HG02642 (cell line): Measurements from ENCODE around the gene CIBAR2.

Source experiments
- ATAC-seq: cut with Tn5 transposase; IDR thresholded peaks from one replicate; pipeline ENCODE4 v1.9.1; 2021; ENCODE audit warnings: mild to moderate bottlenecking; ENCODE audit not compliant: unreplicated experiment, poor library complexity

The CIBAR2 gene

DNA sequence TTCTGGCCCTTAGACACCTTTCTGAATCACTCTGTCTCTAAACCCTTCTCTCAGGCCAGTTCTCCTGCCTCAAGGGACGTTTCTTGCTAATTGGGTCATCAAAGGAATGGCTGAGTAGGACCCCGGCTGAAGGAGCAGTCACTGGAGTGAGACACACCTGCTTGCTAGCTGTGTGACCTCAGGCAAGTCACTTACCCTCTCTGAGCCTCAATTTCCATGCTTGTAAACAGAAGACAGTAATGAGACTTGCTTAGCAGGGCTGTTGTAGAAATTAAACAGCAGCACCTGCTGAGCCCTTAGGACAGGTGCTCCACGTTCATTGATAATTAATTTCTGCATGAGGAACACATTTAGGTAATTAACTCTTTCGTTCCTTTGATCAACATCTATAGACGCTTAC is 6.8 kb downstream of the CIBAR2 start:
- no peak for ATAC-seq

DNA sequence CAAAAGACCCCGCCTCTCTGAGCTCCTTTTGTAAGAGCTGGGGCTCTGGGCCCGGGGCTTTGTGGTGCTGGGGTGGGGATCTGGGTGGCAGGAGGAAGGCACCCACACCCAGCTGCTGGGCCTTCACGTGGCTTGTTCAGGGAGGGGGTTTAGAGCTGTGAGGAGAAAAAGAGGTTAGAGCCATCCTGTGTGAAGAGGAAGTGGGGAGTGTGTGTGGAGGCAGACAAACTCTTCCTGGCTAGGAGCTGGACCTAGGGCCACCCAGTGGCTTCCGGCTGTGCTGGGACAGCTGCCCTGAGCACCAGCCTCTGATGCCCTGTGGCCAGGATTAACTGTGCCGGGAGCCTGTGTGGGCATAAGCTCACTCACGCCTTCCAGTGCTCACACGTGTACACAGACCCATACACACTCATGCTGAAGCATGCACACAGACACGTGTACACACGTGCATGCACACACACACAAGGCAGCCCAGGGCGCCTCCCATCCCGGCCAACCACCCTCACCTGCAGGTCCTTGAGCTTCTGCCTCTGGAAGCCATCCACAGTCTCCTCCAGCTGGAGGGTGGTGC is 7.4 kb downstream of the CIBAR2 start:
- ATAC-seq = no peak

GRCh38 chr16:85104147-85104546 is 8.1 kb downstream of the CIBAR2 start:
- ATAC-seq = no peak

DNA sequence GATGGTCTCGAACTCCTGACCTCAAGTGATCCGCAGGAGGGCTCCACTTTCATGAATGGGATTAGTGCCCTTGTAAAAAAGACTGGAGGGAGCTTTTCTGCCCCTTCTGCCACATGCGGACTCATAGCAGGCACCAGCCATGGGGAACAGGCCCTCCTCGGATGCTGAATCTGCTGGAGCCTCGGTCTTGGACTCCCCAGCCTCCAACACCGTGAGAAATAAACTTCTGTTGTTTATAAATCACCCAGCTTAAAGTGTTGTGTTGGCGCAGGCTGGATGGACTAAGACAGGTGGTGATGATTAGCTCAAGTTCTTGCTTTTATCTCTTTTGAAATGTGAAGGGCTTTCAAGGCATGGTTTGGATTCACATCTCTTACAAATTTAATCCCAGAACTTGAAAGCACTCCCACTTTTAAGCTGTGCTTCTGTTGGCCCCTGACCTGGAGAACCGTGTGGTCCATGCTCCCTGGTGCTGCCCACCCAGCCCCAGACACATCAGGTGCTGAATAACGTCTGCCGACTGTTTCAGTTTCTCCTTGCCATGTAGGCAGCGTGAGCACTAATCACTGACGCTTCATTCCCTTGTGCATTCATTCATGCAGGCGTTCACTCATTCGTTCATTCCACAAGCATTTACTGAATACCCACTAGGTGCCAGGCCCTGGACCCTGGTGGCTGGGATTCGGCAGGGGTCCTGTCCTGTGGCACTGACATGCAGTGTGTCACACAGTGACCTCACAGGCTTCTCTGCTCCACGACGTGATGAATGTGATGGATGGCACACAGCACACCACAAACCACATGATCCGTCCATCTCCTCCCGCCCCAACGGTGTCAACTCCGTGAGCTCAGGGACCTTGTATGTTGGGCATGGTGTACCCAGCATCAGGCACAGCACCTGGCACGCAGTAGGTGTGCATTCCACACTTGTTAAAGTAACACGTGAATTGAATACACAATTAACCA is 8.9 kb downstream of the CIBAR2 start:
- no peak for ATAC-seq

DNA sequence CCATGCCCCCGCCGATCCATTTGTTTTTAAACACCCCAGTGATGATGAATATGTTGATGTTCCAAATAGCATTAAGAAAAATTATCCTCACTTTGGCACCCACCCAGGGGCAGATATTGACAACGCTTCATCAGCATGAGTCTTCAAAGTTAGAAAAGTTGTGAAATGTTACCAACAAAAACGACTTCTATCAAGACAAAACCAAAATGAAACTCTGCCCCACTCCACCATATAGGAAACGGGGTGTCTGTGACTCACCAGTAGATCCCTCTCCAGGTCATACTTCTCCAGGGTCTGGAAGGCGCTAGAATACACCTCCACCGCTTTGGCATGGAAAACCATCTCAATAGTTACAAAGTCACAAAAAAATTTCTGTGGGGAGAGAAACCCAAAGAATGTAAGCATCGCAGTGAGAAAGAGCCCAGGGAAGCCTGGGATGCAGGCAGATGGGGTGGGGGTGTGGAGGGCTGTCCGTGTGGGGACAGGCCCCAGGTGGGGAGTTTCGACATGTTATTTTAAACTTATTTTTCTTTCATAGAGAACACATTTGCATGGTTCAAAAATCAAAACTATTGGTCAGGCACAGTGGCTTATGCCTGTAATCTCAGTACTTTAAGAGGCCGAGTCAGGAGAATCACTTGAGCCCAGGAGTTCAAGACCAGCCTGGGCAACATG is 10.2 kb downstream of the CIBAR2 start:
- no peak for ATAC-seq

GRCh38 chr16:85100265-85100664 is 12.0 kb downstream of the CIBAR2 start:
- ATAC-seq = no peak

GRCh38 chr16:85098565-85098964 is 13.7 kb downstream of the CIBAR2 start:
- no peak for ATAC-seq

GRCh38 chr16:85096921-85097320 is 15.4 kb downstream of the CIBAR2 start:
- no peak for ATAC-seq

- ATAC-seq = no peak
Observed at GRCh38 chr16:85094812-85095211, 17.5 kb downstream of the CIBAR2 start.

DNA sequence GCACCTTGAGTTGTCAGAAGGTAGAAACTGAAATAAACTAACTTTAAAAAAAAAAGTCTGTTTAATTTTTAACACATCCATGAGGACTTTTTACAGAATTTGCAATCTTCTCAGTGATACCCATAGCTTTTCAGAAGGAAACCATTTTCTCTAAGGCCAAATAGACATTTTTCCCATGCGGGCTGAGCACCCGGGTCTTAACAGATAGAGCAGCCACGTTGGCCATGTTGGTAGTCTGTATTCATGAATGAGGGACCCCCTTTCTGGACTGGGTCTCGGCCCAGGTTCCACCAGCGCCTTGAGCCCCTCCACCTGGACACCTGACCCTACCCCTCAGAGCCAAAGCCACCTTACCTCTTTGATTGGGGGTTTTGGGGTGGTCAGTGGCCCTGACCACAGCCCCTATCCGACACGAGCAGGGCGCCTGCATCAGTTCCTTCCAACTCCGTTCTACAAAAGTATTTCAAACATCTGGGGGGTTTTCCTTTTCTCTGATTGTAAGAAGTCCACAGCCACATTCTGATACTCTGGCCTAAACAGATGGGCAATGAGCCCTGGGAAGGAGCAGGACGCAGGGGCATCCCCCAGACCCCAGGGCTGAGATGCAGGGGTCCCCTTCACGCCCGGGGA is 18.0 kb downstream of the CIBAR2 start:
- no peak for ATAC-seq

DNA sequence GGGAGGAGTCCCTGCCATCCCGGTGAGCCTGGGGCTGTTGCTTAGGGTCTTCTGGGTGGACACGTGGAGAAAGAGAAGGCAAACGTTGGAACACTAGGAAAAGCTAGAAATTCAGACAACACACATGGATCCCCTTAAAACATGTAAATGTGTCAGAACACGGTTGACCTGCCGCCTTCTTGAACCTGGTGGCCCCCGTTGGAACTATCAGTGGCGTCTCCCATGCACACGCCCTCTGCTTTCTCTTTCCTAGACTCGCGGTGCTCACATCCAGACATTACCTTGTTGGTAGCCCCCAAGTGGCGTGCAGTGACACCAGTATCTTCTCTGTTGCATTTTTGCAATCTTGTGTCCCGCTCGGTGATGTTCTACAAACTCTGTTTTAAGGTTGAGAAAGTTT is 18.6 kb downstream of the CIBAR2 start:
- no peak for ATAC-seq

DNA sequence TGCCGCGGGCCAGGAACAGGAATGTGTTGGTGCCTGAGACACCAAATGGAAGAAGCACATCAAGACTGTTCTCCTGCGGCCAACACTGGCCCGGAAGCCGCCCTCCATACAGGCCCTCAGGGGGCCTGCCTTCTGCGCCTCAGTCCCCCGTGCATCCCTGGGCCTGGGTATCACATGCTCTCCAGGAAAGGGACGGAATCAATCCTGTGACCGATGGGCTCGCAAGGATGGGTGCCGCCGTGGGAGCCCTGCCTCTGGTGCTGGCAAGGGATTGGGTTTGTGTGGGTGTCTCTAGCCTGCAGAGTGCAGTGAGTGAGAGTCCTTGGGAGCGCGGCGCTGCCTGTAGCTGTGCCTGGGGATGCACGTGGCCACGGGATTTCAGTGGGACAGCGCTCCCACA is 19.4 kb downstream of the CIBAR2 start:
- no peak for ATAC-seq

- no peak for ATAC-seq
Observed at GRCh38 chr16:85092309-85092708, 20.0 kb downstream of the CIBAR2 start.

DNA sequence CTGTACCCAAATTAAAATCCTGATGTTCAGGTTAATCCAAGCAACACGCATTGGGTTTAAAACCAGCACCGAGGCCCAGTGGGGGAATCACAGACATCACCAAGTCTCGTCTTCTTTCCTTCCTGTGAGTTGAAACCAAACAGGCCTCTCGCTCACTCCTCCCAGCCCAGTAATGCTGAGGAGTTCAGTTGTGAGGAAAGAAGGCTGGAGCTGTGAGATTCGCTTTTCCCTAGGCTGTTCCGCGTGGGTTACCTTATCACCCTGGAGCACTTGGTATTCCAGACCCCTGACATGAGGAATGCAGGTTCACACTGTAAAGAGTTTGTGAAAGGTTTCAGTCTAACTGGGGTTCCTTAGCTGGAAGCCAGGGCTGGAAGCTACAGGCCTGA is 20.8 kb downstream of the CIBAR2 start:
- ATAC-seq = no peak

GRCh38 chr16:85090873-85091521 is 21.3 kb downstream of the CIBAR2 start:
- no peak for ATAC-seq

DNA sequence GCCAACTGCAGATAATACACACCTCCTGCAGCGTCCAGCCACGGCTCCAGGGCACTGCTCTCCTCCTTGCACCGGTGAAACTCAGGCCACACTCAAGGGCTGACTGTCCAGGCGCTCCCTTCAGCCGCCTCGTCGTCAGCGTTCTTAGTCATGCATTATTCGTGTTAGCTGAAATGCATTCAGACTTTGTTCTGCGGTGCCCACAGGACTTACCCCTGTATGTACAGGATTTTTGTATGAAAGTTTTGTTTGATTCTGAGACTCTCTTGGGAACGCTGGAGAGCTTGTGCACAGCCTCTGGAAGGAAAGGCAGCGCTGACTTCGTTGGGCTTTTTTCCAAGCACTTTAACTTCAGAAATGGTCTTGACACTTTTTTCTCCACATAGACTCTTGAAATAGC is 22.1 kb downstream of the CIBAR2 start:
- ATAC-seq = no peak

- no peak for ATAC-seq
Observed at GRCh38 chr16:85089525-85089924, 22.7 kb downstream of the CIBAR2 start.

DNA sequence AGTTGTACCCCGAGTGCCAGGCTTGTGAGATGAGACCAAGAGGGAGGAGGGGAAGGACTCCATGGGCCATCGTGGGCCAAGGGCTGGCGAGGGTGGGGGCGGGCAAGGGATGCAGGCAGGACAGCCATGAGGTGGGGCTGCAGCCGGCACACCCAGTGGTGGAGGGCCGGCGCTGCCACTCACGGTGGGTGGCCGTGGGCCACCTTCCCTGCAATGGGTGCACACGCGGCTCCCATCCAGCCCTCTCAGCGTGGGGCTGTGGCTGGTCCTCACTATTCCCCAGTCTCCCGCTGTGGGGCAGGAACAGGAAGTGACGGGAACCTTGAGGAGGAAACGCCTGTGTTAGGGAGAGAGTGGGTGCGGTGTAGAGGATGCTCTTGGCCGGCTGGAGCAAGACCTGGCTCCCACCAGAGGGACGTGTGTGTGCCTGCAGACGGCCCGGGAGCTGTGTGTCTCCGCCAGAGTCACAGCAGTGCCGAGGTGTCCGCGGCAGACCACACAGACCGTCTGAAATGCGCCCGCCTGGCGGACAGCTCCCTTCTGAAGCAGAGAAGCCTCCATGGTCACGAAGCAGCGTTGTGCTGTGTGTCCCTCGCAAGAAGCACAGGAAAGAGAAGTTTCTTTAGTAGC is 23.6 kb downstream of the CIBAR2 start:
- ATAC-seq = no peak

DNA sequence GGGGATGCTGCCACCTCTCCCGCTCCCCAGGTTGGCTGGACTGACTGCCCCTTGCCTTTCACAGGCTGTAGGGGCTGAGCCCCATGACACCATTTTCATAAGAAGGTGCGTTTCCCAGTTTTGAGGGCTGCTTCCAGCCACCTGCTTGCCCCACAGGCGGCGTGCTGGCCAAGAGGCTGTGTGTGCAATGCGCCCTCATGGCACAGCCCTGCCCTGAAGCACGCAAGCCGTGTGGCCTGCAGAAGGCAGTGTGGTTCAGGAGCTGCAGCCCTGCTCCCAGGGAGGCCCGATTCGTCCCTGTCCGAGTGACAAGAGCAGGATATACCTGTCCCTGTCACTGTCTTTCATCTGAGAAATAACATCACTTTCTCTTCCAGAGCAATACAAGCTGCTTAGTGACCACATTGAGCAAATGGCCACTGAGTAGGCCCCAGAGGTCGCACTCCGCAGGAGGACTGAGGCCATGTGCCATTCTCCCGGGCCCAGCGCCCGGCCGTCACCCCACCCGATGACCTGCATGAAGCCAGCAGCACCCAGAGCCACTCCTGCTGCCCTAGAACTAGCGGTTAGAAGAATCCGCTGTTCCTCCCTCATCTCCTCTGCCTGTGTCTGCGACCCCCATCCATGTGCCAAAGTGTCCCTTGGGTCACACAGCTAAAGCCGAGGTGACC is 24.2 kb downstream of the CIBAR2 start:
- no peak for ATAC-seq
